ENCODE data around the gene SRRM4.

Gene SRRM4

GRCh38 chr12:119082496-119082895 lies 101.2 kb downstream of the SRRM4 start:
- H3K4me3 ChIP-seq (ENCODE audit: low read depth, low read length): no peak overlapping the region
- no peak for TF ChIP-seq CTCF (IDR thresholded peaks at IDR 0.05; ENCODE audit: low read depth, low read length)

GRCh38 chr12:119088685-119089379 lies 107.5 kb downstream of the SRRM4 start:
- H3K4me3 ChIP-seq (ENCODE audit: low read depth, low read length): no peak overlapping the region
- TF ChIP-seq CTCF (IDR thresholded peaks at IDR 0.05; ENCODE audit: low read depth, low read length): no peak

- no peak for TF ChIP-seq CTCF (IDR thresholded peaks at IDR 0.05; ENCODE audit: low read depth, low read length)
- H3K4me3 ChIP-seq (ENCODE audit: low read depth, low read length): no peak overlapping the region
These were observed 108.2 kb downstream of the SRRM4 start for GRCh38 chr12:119089380-119090013.

GRCh38 chr12:119090276-119090675 lies 108.9 kb downstream of the SRRM4 start:
- no peak for TF ChIP-seq CTCF (IDR thresholded peaks at IDR 0.05; ENCODE audit: low read depth, low read length)
- no peak overlapping the region for H3K4me3 ChIP-seq (ENCODE audit: low read depth, low read length)

- no peak overlapping the region for H3K4me3 ChIP-seq (ENCODE audit: low read depth, low read length)
- TF ChIP-seq CTCF (IDR thresholded peaks at IDR 0.05; ENCODE audit: low read depth, low read length): no peak
These were observed 109.5 kb downstream of the SRRM4 start for GRCh38 chr12:119090865-119091264.

- no peak overlapping the region for H3K4me3 ChIP-seq (ENCODE audit: low read depth, low read length)
- TF ChIP-seq CTCF (IDR thresholded peaks at IDR 0.05; ENCODE audit: low read depth, low read length): no peak
These were observed 115.3 kb downstream of the SRRM4 start for GRCh38 chr12:119096429-119097202.

GRCh38 chr12:119100933-119101332 lies 119.6 kb downstream of the SRRM4 start:
- no peak overlapping the region for H3K4me3 ChIP-seq (ENCODE audit: low read depth, low read length)
- TF ChIP-seq CTCF (IDR thresholded peaks at IDR 0.05; ENCODE audit: low read depth, low read length): no peak

Data from WI38 (cell line).